HG03460 (cell line): ENCODE measurements around the gene CLDN2.
"Not testable (repeated sequence)": the region's sequence is repeated elsewhere in the genome, so short reads cannot be mapped to it uniquely, and the experiment has no call there.

Experiments
- ATAC-seq: cut with Tn5 transposase; IDR thresholded peaks from one replicate; pipeline ENCODE4 v1.9.1; 2021; ENCODE audit not compliant: unreplicated experiment

CLDN2 gene

GRCh38 chrX:106919932-106920452, at the start of gene CLDN2:
TSS of gene CLDN2 (plus strand) at chrX:106920402. CDS start at chrX:106928229, 7,827 bp downstream.
- no peak for ATAC-seq

GRCh38 chrX:106872796-106873195, 47.4 kb upstream of the CLDN2 start:
- not testable (repeated sequence) for ATAC-seq

DNA sequence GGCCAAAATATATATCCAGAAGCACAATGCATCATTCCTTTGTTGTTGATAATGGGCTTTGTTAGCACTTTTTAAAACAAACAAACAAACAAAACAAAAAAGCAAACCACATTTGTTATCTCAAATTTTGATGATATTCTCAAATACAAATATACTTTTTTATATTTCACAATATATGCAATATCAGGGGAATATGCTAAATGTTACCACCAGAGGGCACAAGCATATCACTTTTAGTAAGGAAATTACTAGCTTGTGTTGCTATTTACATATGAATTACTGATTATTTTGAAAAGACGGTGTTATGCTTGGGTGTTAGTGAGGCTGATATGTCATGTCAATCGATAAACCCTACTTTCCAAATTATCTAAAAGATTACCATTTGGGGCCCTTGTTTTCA, 46.1 kb upstream of the CLDN2 start:
- ATAC-seq, result no peak

GRCh38 chrX:106875151-106875550, 45.1 kb upstream of the CLDN2 start:
- no peak for ATAC-seq

- ATAC-seq, result no peak
Measured at GRCh38 chrX:106889468-106889867, 30.7 kb upstream of the CLDN2 start.

DNA sequence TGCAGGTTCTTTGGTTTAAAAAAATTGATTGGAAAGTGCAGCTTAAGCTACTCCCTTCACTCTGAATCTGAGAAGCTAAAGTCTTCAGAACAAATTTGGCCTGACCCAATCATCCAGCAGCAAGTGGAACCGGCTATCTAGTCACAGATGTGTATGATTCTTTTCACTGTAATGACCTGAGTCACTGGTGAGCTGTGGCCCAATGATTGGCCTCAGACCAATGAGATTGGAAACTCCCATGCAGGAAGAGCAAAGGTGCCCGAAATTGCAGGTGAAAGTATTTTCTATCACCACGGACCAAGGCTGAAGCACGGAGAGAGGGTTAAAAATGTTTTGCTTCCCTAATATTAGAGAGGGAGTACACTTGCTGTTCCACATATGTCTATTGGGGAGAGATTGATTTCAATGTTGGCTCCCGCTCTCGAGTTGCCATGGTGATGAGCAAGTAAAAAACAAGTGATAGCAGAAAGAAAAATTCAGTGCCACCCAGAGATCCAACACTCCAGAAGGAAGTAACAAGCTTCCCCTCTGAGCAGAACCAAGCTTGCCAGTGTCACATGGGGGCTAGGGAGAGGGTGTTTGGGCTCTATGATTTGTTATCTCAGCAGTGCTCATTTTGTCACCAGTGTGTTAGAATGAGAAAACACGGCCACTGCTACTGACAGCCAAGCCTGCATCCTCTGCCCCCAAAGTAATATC, 28.3 kb upstream of the CLDN2 start:
- no peak for ATAC-seq

- ATAC-seq, result peak; percentile 76
Measured at GRCh38 chrX:106894392-106894909, 25.8 kb upstream of the CLDN2 start.

DNA sequence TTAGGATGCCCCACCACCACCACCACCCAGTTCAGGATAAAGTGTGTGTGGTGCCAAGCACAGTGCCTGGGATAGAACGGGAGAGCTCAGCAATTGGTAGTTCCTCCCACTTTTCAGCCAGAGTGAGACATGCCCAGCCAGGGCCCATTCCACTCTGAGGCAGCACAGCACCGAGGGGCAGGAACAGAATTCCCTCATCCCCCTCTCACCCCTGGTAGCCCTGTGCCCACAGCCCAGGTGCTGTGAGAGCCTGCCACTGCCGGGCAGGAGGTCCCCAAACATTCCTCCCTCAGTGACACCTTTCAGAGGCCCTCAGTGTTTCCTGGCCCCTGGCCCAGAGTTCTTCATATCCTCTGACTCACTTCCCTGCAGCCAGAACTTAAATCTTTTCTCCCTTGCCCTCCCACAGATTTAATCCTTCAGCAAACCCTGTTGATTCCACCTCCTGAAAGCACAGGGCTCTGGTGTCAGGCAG, 25.2 kb upstream of the CLDN2 start:
- no peak for ATAC-seq

- no peak for ATAC-seq
Measured at GRCh38 chrX:106897259-106897658, 22.9 kb upstream of the CLDN2 start.

GRCh38 chrX:106898462-106898861, 21.7 kb upstream of the CLDN2 start:
- ATAC-seq, result peak; percentile 65

- ATAC-seq, result no peak
Measured at GRCh38 chrX:106899276-106899675, 20.9 kb upstream of the CLDN2 start.

DNA sequence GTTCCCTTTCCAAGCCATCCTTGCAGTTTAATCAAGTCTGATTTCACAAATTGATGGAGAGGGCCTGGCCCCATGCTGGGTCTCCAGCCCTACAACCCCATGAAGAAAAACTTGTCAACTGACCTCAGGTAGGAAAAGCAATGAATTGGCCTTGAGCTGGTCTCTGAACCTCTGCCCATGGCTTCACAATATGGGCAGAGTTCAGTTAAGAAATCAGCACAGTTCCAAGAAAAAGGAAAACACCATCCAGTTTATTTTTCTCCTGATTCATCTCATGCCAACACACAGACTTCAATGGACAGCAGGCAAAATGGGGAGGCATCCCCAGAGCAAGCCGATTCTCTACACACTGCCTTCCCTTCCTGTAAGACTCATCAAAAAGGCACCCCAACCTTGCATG, 20.4 kb upstream of the CLDN2 start:
- no peak for ATAC-seq

DNA sequence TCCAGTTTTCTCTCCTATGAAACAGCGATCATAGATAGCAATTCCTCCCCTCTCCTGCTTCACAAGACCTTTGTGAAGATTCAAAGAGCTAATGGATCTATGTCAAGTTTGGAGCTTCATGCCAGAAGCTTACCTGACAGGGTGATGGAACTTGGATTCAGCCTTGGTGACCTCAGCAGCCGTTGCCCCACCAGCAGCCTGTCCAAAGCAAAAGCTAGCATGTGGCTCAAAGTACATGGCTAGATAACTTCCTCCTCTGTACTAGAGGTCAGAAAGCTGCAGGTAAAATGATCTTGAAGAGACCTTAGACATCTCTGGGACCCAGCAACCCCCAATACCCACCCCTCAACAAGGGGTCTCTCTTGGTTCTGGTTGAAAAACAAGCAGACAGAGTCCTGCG, 18.9 kb upstream of the CLDN2 start:
- ATAC-seq, result no peak

DNA sequence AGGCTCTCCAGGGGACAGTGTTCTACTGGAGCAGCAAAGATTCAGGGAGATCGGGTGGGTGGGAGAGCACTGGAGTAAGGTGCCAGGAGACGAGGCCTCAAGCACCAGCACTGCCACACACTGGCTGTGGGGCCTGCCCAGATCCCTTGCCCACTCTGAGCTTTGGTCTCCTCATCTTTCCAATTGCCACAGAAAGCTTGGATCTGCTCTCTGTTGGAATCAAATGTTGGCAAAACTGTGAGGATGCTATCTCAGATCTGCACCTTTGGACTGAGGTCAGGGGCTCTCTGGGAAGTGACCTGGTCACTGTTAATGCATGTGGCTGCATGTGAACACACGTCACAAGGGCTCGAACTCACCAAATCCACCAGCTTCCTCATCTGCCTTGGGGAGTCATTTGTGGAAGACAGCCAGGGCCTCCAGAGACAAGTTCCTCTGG, 18.4 kb upstream of the CLDN2 start:
- no peak for ATAC-seq

DNA sequence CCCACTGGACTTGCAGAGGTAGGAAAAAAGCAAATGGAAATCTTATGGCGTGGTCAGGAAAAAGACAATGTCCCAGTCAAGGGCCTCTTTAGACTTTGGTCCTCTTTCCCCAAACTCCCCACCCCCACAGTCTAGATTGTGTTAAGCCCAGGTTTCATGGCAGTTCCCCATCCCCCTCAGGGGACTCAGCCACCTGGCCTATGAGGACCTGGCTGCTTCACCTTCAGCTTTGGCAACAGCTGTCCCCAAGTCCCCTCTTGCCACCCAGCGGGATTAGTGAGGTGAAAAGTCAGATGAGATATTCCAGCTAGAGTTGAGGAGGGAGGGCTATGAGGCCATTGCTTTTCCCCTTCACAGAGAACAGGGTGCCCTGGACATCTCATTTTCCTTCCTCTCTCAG, 17.5 kb upstream of the CLDN2 start:
- ATAC-seq, result no peak

DNA sequence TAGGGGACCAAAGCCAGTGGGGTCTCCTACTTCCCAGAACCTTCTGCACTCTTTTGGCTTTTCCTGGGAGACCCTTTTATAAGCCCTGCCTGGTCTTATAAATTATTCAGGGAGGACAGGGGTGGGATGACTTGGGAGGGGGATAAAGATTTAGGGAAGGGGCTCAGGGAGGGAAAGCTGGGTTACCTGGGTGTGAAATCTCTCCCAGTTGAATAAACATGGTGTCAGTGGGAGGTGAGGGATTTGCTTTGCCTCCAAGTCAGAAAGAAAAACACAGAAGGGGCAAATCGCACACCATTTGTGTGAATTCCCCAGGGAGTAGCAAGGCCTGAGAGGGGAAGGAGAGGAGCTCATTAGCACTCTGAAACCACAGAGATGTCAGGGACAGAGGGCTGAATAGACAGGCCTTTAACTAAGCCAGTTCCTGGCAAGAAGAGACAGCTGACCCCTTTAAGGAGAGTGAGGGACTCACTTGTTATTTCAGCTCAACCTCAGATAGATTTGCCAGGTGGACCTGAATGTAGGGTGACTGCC, 16.8 kb upstream of the CLDN2 start, which contains the start of gene RIPPLY1:
TSS of gene RIPPLY1 (minus strand) at position 51 of the 534 bp plus-strand sequence. CDS start 54 bp downstream, outside the sequence.
- ATAC-seq, result no peak

- no peak for ATAC-seq
Measured at GRCh38 chrX:106903856-106904528, 16.2 kb upstream of the CLDN2 start.

DNA sequence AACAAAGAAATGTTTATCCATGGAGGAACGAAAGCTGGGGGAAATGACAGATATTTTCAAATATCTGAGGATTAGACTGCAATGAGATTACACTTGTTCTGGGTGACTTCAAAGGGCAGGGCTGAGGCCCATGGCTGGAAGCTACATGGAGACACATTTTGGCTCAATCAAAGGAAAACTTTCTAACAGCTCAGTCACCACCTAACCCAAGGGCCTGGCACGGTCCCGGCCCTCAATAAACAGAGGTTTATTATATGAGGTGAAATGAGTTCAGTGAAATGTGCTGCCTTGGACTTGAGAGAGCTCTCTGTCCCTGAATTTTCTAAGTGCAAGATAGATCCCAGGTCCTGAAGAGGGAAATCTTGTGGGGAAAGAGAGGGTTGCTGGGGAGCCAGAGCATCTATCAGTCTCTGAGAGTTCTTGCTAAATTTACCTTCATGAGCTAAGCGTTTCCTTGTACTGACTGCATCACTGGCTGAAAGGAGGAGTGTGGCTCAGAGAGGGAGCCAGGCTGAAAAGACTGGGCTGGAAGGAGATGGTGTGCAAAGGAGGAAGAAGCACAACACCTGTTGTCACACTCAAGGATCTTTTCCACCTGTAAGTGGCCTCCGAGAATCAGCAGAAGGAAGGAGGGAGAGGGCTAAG, 15.0 kb upstream of the CLDN2 start:
- ATAC-seq, result no peak

- ATAC-seq, result no peak
Measured at GRCh38 chrX:106906361-106906760, 13.8 kb upstream of the CLDN2 start.

DNA sequence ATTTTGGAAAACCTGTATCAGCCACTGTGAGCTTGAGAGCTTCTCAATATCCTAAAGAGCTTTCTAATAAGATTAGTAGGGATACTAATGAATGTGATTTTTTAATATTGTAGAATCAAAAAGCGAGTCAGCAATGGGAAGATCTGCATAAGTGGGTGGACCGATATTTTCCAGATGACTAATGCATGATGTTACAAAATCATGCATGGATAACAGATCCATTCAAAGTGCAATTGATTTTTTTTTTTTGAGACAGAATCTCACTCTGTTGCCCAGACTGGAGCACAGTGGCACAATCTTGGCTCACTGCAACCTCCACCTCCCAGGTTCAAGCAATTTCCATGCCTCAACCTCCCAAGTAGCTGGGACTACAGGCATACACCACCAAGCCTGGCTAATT, 7.3 kb upstream of the CLDN2 start:
- ATAC-seq, result no peak

GRCh38 chrX:106917830-106918500, 2.2 kb upstream of the CLDN2 start:
- ATAC-seq, result no peak
